Ovary (tissue), 3 donors: ENCODE results near the gene EML6.

Experiments used
- EP300 ChIP-seq: sonication (generic); formaldehyde crosslinking; IDR thresholded peaks from one replicate; pipeline ENCODE4 v1.6.1; 2017; ENCODE audit warnings: antibody characterized with exemption
- TF ChIP-seq, protein P1 (sequence below), 3 donors: fragments of 450-650 bp in 2 of 3; fragments of 200-600 bp in 1 of 3; IDR thresholded peaks; one replicate each; pipeline versions ENCODE4 v1.5.1 to v1.8.0; 2016 to 2022; ENCODE audit warnings: antibody characterized with exemption in 3 of 3, mild to moderate bottlenecking in 1 of 3
- donor health status: DM: no; HTN: no; CAD: no.

GRCh38 chr2:54866179-54866578 is 142.7 kb downstream of the EML6 start:
- TF ChIP-seq, protein P1, sequence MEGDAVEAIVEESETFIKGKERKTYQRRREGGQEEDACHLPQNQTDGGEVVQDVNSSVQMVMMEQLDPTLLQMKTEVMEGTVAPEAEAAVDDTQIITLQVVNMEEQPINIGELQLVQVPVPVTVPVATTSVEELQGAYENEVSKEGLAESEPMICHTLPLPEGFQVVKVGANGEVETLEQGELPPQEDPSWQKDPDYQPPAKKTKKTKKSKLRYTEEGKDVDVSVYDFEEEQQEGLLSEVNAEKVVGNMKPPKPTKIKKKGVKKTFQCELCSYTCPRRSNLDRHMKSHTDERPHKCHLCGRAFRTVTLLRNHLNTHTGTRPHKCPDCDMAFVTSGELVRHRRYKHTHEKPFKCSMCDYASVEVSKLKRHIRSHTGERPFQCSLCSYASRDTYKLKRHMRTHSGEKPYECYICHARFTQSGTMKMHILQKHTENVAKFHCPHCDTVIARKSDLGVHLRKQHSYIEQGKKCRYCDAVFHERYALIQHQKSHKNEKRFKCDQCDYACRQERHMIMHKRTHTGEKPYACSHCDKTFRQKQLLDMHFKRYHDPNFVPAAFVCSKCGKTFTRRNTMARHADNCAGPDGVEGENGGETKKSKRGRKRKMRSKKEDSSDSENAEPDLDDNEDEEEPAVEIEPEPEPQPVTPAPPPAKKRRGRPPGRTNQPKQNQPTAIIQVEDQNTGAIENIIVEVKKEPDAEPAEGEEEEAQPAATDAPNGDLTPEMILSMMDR (IDR thresholded peaks at IDR 0.05): no peak
- TF ChIP-seq EP300: no peak
